ENCODE data around the gene NPAS2. TPM values are rescaled to one million over a fixed set of nuclear protein-coding genes. Genes with fewer than 3 reads are reported as not detected.

The NPAS2 gene
- total RNA-seq, 3 donors from 2014 or later = 6.2 to 42.3 (median 22.5) TPM

- intact Hi-C loops (cut with DNase I; ENCODE audit: low total_unique reads) = no loop called here
Measured at GRCh38 chr2:100813527-100813926, 6.4 kb upstream of the NPAS2 start.

GRCh38 chr2:100814043-100814442, 5.9 kb upstream of the NPAS2 start:
- no peak overlapping the region for H3K27ac ChIP-seq
- no peaks in the 10 kb centered on the region for H3K9me3 ChIP-seq
- H3K4me1 ChIP-seq = no peaks in the 10 kb centered on the region
- H3K36me3 ChIP-seq = no peaks in the 10 kb centered on the region
- H3K4me3 ChIP-seq = no peak overlapping the region
- no peak for TF ChIP-seq POLR2AphosphoS5 (IDR thresholded peaks at IDR 0.05)
- TF ChIP-seq POLR2A (IDR thresholded peaks at IDR 0.05) = no peak
- TF ChIP-seq CTCF (IDR thresholded peaks at IDR 0.05) = no peak
- no peaks in the 10 kb centered on the region for H3K27me3 ChIP-seq
- intact Hi-C loops (cut with DNase I; ENCODE audit: low total_unique reads) = loop anchor here (1.0 kb wide), 1 partner anchor 21 kb away; no protein-coding TSS in a partner anchor
- no peak for DNase-seq (ENCODE audit: low spot score in 2 of 2)

More at GRCh38 chr2:100813527-100813926, 6.4 kb upstream of the NPAS2 start:
- Histone ChIP-seq H3K9me3 (no peaks in the 10 kb centered on the region), H3K36me3 (no peaks in the 10 kb centered on the region), H3K27ac (no peak overlapping the region), H3K4me1 (no peaks in the 10 kb centered on the region), H3K4me3 (no peak overlapping the region), H3K27me3 (no peaks in the 10 kb centered on the region)
- TF ChIP-seq POLR2A (IDR thresholded peaks at IDR 0.05) (no peak), POLR2AphosphoS5 (IDR thresholded peaks at IDR 0.05) (no peak), CTCF (IDR thresholded peaks at IDR 0.05) (no peak)
- DNase-seq (ENCODE audit: low spot score in 2 of 2) = no peak

GRCh38 chr2:100814453-100814852, 5.5 kb upstream of the NPAS2 start:
- intact Hi-C loops (cut with DNase I; ENCODE audit: low total_unique reads) = loop anchor here (1.0 kb wide), 1 partner anchor 21 kb away; no protein-coding TSS in a partner anchor
- no peak overlapping the region for H3K27ac ChIP-seq
- no peaks in the 10 kb centered on the region for H3K9me3 ChIP-seq
- H3K4me3 ChIP-seq = no peak overlapping the region
- no peak for DNase-seq (ENCODE audit: low spot score in 2 of 2)
- no peaks in the 10 kb centered on the region for H3K27me3 ChIP-seq
- H3K4me1 ChIP-seq = no peaks in the 10 kb centered on the region
- no peaks in the 10 kb centered on the region for H3K36me3 ChIP-seq
- TF ChIP-seq POLR2A (IDR thresholded peaks at IDR 0.05) = no peak
- TF ChIP-seq CTCF (IDR thresholded peaks at IDR 0.05) = no peak
- no peak for TF ChIP-seq POLR2AphosphoS5 (IDR thresholded peaks at IDR 0.05)

- no peaks in the 10 kb centered on the region for H3K4me1 ChIP-seq
- intact Hi-C loops (cut with DNase I; ENCODE audit: low total_unique reads) = no loop called here
Measured at GRCh38 chr2:100817388-100817985, 2.5 kb upstream of the NPAS2 start.

More at GRCh38 chr2:100817388-100817985, 2.5 kb upstream of the NPAS2 start:
- no peak for TF ChIP-seq POLR2AphosphoS5 (IDR thresholded peaks at IDR 0.05)
- no peak for TF ChIP-seq CTCF (IDR thresholded peaks at IDR 0.05)
- TF ChIP-seq POLR2A (IDR thresholded peaks at IDR 0.05) = no peak
- Histone ChIP-seq H3K9me3 (no peaks in the 10 kb centered on the region), H3K36me3 (no peaks in the 10 kb centered on the region), H3K4me3 (no peak overlapping the region), H3K27me3 (no peaks in the 10 kb centered on the region), H3K27ac (peak overlapping the region; percentile 93 to 95)
- DNase-seq (ENCODE audit: low spot score in 2 of 2) = no peak

All from breast epithelium (tissue), 4 donors.